WTC11 (cell line): ENCODE measurements around the gene TACC2. TPM values are rescaled to one million over a fixed set of nuclear protein-coding genes. Genes with fewer than 3 reads are reported as not detected.

Experiments used
- ATAC-seq: fragments of 200-7000 bp; cut with Tn5 transposase; 2 replicates; pipeline ENCODE4 v1.10.0; 2021; ENCODE audit warnings: mild to moderate bottlenecking, moderate library complexity
- CTCF ChIA-PET: fragments of 300-600 bp; sonication (Branson Sonifier 250); formaldehyde crosslinking; loops from one replicate; lab custom pipeline; 2021; ENCODE audit warnings: antibody characterized with exemption; lab: Charles Lee
- POLR2A ChIA-PET: fragments of 350-600 bp; sonication (Branson Sonifier 250); formaldehyde crosslinking; loops from one replicate; lab custom pipeline; 2021; ENCODE audit warnings: antibody characterized with exemption; lab: Charles Lee
- DNase-seq: peaks from one replicate; pipeline ENCODE4 v3.0.0; 2021; ENCODE audit warnings: low spot score
- H3K27ac Mint-ChIP-seq: 2 replicates; pipeline ENCODE4 v1.8.0; 2021; ENCODE audit warnings: mixed read lengths
- H3K27me3 Mint-ChIP-seq: 2 replicates; pipeline ENCODE4 v1.8.0; 2021; ENCODE audit warnings: low read depth, mild to moderate bottlenecking, moderate library complexity, mixed read lengths
- H3K36me3 Mint-ChIP-seq: 2 replicates; pipeline ENCODE4 v1.8.0; 2021; ENCODE audit warnings: mixed read lengths
- H3K4me1 Mint-ChIP-seq: 2 replicates; pipeline ENCODE4 v1.8.0; 2022; ENCODE audit warnings: mixed read lengths
- H3K4me3 Mint-ChIP-seq: 2 replicates; pipeline ENCODE4 v1.8.0; 2021; ENCODE audit warnings: mild to moderate bottlenecking, moderate library complexity, mixed read lengths
- H3K9me3 Mint-ChIP-seq: 2 replicates; pipeline ENCODE4 v1.8.0; 2021; ENCODE audit warnings: mixed read lengths
- AFF4 ChIP-seq: sonication (generic); formaldehyde crosslinking; IDR thresholded peaks from 2 replicates; pipeline ENCODE4 v1.8.1; 2023; ENCODE audit warnings: mild to moderate bottlenecking, missing genetic modification reagents, borderline replicate concordance
- ATF2 ChIP-seq: sonication (generic); formaldehyde crosslinking; IDR thresholded peaks from 2 replicates; pipeline ENCODE4 v1.8.1; 2022; ENCODE audit warnings: low read depth, missing genetic modification reagents, borderline replicate concordance
- CREM ChIP-seq: sonication (generic); formaldehyde crosslinking; IDR thresholded peaks from 2 replicates; pipeline ENCODE4 v1.8.1; 2022; ENCODE audit warnings: mild to moderate bottlenecking, missing genetic modification reagents, moderate library complexity
- ERG ChIP-seq: fragments of 250-450 bp; sonication (Bioruptor Pico); IDR thresholded peaks from 2 replicates; pipeline ENCODE4 v1.8.0; 2021; ENCODE audit warnings: mild to moderate bottlenecking
- FOXJ3 ChIP-seq: sonication (generic); formaldehyde crosslinking; IDR thresholded peaks from 2 replicates; pipeline ENCODE4 v1.9.0; 2021; ENCODE audit warnings: missing genetic modification reagents, mild to moderate bottlenecking, borderline replicate concordance
- IRF2 ChIP-seq: sonication (generic); formaldehyde crosslinking; IDR thresholded peaks from 2 replicates; pipeline ENCODE4 v1.8.0; 2022; ENCODE audit warnings: low read depth, missing genetic modification reagents, borderline replicate concordance
- MYBL2 ChIP-seq: sonication (generic); formaldehyde crosslinking; IDR thresholded peaks from 2 replicates; pipeline ENCODE4 v1.8.1; 2023; ENCODE audit warnings: mild to moderate bottlenecking, moderate library complexity, missing genetic modification reagents
- NFE2L1 ChIP-seq: sonication (generic); formaldehyde crosslinking; IDR thresholded peaks from 2 replicates; pipeline ENCODE4 v1.8.1; 2023; ENCODE audit warnings: missing genetic modification reagents
- RORB ChIP-seq: fragments of 250-450 bp; sonication (Bioruptor Pico); IDR thresholded peaks from 2 replicates; pipeline ENCODE4 v1.9.0; 2021; ENCODE audit warnings: mild to moderate bottlenecking
- SMAD3 ChIP-seq: sonication (generic); formaldehyde crosslinking; IDR thresholded peaks from 2 replicates; pipeline ENCODE4 v1.8.0; 2022; ENCODE audit warnings: missing genetic modification reagents, mild to moderate bottlenecking, borderline replicate concordance
- SP1 ChIP-seq: sonication (generic); formaldehyde crosslinking; conservative IDR thresholded peaks from 2 replicates; pipeline ENCODE4 v1.8.1; 2022; ENCODE audit warnings: missing genetic modification reagents
- TCF7 ChIP-seq: sonication (generic); formaldehyde crosslinking; IDR thresholded peaks from 2 replicates; pipeline ENCODE4 v1.8.0; 2022; ENCODE audit warnings: mild to moderate bottlenecking, low read depth, missing genetic modification reagents, moderate library complexity
- TEAD4 ChIP-seq: sonication (generic); formaldehyde crosslinking; IDR thresholded peaks from 2 replicates; pipeline ENCODE4 v1.8.0; 2022; ENCODE audit warnings: mild to moderate bottlenecking, missing genetic modification reagents
- ZNF232 ChIP-seq: sonication (generic); formaldehyde crosslinking; IDR thresholded peaks from 2 replicates; pipeline ENCODE4 v1.8.0; 2022; ENCODE audit warnings: mild to moderate bottlenecking, missing genetic modification reagents
- ZNF396 ChIP-seq: fragments of 250-450 bp; sonication (Bioruptor Pico); IDR thresholded peaks from 2 replicates; pipeline ENCODE4 v1.8.0; 2021; ENCODE audit warnings: mild to moderate bottlenecking, moderate library complexity, borderline replicate concordance
- total RNA-seq: library from RNA; stranded (reverse); gene quantifications from 3 replicates; pipeline ENCODE4 v1.2.3, GENCODE V29; 2021
- TF ChIP-seq, protein P1 (sequence below): sonication (generic); formaldehyde crosslinking; IDR thresholded peaks from 2 replicates; pipeline ENCODE4 v1.8.0; 2022; ENCODE audit warnings: mild to moderate bottlenecking, missing genetic modification reagents
- TF ChIP-seq, protein P2 (sequence below): sonication (generic); formaldehyde crosslinking; IDR thresholded peaks from 2 replicates; pipeline ENCODE4 v1.8.1; 2022; ENCODE audit warnings: mild to moderate bottlenecking, missing genetic modification reagents, moderate library complexity, borderline replicate concordance
- TF ChIP-seq, protein P3 (sequence below): sonication (generic); formaldehyde crosslinking; IDR thresholded peaks from 2 replicates; pipeline ENCODE4 v1.8.0; 2022; ENCODE audit warnings: mild to moderate bottlenecking, missing genetic modification reagents
- TF ChIP-seq, protein P4 (sequence below): sonication (generic); formaldehyde crosslinking; IDR thresholded peaks from 2 replicates; pipeline ENCODE4 v1.8.1; 2023; ENCODE audit warnings: mild to moderate bottlenecking, missing genetic modification reagents
- TF ChIP-seq, protein P5 (sequence below): fragments of 250-450 bp; sonication (Bioruptor Pico); IDR thresholded peaks from 2 replicates; pipeline ENCODE4 v1.9.0; 2021; ENCODE audit warnings: mild to moderate bottlenecking

Gene TACC2
- total RNA-seq, 1 experiment from 2014 or later: 28.9 TPM

GRCh38 chr10:122121059-122121458 lies 132.1 kb downstream of the TACC2 start:
- H3K4me1 Mint-ChIP-seq: peaks cover 23% of the 10 kb centered on the region
- no peak for ATAC-seq
- POLR2A ChIA-PET: no interaction called here
- no peaks in the 10 kb centered on the region for H3K9me3 Mint-ChIP-seq
- H3K4me3 Mint-ChIP-seq: no peak overlapping the region
- TF ChIP-seq SP1 (CRISPR knock-in tag) (no peak), TCF7 (no peak), ZNF232 (CRISPR knock-in tag) (no peak)
- TF ChIP-seq, protein P1, sequence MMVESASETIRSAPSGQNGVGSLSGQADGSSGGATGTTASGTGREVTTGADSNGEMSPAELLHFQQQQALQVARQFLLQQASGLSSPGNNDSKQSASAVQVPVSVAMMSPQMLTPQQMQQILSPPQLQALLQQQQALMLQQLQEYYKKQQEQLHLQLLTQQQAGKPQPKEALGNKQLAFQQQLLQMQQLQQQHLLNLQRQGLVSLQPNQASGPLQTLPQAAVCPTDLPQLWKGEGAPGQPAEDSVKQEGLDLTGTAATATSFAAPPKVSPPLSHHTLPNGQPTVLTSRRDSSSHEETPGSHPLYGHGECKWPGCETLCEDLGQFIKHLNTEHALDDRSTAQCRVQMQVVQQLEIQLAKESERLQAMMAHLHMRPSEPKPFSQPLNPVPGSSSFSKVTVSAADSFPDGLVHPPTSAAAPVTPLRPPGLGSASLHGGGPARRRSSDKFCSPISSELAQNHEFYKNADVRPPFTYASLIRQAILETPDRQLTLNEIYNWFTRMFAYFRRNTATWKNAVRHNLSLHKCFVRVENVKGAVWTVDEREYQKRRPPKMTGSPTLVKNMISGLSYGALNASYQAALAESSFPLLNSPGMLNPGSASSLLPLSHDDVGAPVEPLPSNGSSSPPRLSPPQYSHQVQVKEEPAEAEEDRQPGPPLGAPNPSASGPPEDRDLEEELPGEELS: no peak
- TF ChIP-seq, protein P2, sequence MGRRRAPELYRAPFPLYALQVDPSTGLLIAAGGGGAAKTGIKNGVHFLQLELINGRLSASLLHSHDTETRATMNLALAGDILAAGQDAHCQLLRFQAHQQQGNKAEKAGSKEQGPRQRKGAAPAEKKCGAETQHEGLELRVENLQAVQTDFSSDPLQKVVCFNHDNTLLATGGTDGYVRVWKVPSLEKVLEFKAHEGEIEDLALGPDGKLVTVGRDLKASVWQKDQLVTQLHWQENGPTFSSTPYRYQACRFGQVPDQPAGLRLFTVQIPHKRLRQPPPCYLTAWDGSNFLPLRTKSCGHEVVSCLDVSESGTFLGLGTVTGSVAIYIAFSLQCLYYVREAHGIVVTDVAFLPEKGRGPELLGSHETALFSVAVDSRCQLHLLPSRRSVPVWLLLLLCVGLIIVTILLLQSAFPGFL (CRISPR knock-in tag): no peak
- H3K36me3 Mint-ChIP-seq: no peaks in the 10 kb centered on the region
- H3K27me3 Mint-ChIP-seq: no peaks in the 10 kb centered on the region
- no peak overlapping the region for H3K27ac Mint-ChIP-seq
- CTCF ChIA-PET: interaction anchor here (1.2 kb wide), 1 partner anchor 16 kb away, joined by 3 read pairs; no protein-coding TSS in a partner anchor
- no peak for DNase-seq

DNA sequence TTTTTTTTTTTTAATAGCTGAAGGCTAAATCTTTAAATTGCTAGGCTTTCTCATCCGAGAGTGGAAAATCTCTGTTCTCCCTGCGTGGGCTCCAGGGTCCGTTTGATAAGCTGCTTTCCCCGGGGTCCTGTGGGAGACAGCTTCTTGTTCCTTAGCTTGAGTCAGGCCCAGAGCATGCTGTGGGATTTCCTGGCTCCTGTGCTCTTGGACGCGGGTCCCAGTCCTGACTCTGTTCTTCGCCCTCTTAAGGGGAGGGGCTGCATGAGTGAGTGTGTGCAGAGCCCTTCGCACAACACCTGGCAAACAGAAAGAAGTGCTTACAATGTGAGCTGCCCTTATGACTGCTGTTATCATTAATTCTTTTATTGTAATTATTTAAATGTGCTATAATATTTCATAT lies 133.5 kb downstream of the TACC2 start:
- Mint-ChIP-seq H3K36me3 (no peaks in the 10 kb centered on the region), H3K4me3 (no peak overlapping the region), H3K4me1 (peaks cover 24% of the 10 kb centered on the region), H3K27me3 (no peaks in the 10 kb centered on the region), H3K9me3 (no peaks in the 10 kb centered on the region), H3K27ac (no peak overlapping the region)
- ChIA-PET CTCF (interaction anchor here (0.6 to 1.1 kb wide), 4 partner anchors 10 to 71 kb away, joined by 3 to 5 read pairs (median 3); no protein-coding TSS in a partner anchor), POLR2A (no interaction called here)
- ATAC-seq (no peak), DNase-seq (no peak)
- TF ChIP-seq, protein P3, sequence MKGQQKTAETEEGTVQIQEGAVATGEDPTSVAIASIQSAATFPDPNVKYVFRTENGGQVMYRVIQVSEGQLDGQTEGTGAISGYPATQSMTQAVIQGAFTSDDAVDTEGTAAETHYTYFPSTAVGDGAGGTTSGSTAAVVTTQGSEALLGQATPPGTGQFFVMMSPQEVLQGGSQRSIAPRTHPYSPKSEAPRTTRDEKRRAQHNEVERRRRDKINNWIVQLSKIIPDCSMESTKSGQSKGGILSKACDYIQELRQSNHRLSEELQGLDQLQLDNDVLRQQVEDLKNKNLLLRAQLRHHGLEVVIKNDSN (CRISPR knock-in tag): no peak
- TF ChIP-seq, protein P2 (CRISPR knock-in tag): no peak
- TF ChIP-seq, protein P4, sequence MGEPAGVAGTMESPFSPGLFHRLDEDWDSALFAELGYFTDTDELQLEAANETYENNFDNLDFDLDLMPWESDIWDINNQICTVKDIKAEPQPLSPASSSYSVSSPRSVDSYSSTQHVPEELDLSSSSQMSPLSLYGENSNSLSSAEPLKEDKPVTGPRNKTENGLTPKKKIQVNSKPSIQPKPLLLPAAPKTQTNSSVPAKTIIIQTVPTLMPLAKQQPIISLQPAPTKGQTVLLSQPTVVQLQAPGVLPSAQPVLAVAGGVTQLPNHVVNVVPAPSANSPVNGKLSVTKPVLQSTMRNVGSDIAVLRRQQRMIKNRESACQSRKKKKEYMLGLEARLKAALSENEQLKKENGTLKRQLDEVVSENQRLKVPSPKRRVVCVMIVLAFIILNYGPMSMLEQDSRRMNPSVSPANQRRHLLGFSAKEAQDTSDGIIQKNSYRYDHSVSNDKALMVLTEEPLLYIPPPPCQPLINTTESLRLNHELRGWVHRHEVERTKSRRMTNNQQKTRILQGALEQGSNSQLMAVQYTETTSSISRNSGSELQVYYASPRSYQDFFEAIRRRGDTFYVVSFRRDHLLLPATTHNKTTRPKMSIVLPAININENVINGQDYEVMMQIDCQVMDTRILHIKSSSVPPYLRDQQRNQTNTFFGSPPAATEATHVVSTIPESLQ: no peak
- no peak for TF ChIP-seq MYBL2
- no peak for TF ChIP-seq NFE2L1 (CRISPR knock-in tag)
- TF ChIP-seq, protein P5, sequence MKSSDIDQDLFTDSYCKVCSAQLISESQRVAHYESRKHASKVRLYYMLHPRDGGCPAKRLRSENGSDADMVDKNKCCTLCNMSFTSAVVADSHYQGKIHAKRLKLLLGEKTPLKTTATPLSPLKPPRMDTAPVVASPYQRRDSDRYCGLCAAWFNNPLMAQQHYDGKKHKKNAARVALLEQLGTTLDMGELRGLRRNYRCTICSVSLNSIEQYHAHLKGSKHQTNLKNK (CRISPR knock-in tag): no peak
- no peak for TF ChIP-seq ZNF396 (CRISPR knock-in tag)
- TF ChIP-seq SMAD3: no peak
- TF ChIP-seq ATF2 (CRISPR knock-in tag): no peak
- TF ChIP-seq CREM: no peak
- TF ChIP-seq ERG: no peak
- no peak for TF ChIP-seq FOXJ3 (CRISPR knock-in tag)
- no peak for TF ChIP-seq AFF4 (CRISPR knock-in tag)
- no peak for TF ChIP-seq RORB (CRISPR knock-in tag)
- TF ChIP-seq IRF2: no peak
- no peak for TF ChIP-seq TEAD4 (CRISPR knock-in tag)
